Measurements from ENCODE around the gene SCAMP5.

SCAMP5 gene

GRCh38 chr15:74995182-74995778 lies at the start of gene SCAMP5:
Gene SCAMP5, plus strand, starts transcription at chr15:74995563. Its CDS starts 16,277 bp downstream, at chr15:75011840.
- peak; percentile 74 for DNase-seq

DNA sequence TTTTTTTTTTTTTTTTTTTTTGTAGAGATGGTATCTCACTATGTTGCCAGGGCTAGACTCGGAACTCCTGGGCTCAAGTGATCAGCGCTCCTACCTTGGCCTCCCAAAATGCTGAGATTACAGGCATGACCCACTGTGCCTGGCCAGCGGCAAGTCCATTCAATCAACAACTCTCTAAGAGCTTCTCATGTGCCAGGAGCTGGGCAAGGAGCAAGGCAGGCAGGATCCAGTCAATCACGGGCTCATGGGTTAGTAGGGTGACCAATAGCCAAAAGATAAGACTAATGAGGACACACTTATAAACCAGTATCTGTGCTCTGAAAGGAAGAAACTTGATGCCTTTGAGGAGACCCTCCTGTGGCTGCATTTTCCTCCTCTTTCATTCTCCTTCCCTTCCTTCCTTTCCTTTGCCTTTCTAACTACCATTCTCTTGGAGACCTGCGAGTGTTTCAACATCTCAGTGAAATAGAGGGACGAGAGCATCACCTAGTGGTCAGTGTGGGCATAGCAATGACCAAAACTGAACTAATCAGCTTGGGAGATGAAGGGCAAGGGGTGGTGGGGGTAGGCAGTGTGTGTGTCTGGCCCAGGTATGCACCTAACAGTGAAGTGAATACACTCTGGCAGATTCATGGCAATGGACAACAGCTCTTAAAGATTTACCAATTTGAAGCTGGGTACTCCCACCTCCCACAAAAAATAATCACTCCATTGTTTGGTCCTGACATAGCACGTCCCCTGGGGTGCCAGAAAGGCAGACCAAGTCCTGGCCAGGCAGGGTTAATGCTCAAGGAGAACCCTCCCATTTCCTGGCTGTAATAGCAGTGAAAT lies 45.1 kb upstream of the SCAMP5 start:
- peak; percentile 46 for DNase-seq

DNA sequence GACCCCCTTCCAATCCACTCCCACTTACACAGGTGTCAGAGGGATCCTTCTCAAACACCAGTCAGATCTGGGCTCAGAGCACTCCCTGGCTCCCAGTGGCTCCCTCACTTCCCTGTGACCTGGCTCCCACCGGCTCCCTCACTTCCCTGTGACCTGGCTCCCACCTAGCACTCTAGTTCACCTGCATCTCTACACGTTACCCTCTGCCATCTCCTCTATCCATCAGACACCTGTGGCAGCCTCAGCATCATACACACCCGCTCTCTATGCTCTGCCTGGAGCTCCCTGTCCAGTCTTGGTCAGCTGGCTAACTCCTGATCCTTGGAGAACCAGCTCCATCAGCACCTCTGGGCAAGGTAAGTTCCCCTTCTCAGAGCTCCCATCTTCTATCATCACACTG lies 44.4 kb upstream of the SCAMP5 start:
- no peak for DNase-seq

- no peak for DNase-seq
Observed at GRCh38 chr15:74954515-74954914, 40.8 kb upstream of the SCAMP5 start.

DNA sequence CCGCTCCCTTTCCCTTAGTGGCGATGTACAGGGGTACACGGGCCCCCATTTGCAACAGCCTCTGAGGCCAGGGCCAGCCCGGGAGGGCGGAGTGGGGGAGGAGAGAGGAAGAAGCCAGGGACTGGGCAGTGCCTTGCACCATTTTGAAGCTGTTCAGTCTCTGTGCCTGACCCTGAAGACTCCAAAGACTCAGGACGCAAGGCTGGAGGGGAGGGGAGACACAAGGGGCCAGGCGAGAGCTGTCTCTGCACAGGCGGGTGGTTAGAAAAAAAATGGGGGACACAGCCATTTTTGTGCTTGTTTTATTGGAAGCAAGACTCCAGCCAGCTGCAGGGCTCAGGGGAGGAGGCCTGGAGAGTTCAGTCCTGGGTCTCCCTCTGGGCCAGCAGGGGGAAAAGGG lies 40.3 kb upstream of the SCAMP5 start:
- no peak for DNase-seq

DNA sequence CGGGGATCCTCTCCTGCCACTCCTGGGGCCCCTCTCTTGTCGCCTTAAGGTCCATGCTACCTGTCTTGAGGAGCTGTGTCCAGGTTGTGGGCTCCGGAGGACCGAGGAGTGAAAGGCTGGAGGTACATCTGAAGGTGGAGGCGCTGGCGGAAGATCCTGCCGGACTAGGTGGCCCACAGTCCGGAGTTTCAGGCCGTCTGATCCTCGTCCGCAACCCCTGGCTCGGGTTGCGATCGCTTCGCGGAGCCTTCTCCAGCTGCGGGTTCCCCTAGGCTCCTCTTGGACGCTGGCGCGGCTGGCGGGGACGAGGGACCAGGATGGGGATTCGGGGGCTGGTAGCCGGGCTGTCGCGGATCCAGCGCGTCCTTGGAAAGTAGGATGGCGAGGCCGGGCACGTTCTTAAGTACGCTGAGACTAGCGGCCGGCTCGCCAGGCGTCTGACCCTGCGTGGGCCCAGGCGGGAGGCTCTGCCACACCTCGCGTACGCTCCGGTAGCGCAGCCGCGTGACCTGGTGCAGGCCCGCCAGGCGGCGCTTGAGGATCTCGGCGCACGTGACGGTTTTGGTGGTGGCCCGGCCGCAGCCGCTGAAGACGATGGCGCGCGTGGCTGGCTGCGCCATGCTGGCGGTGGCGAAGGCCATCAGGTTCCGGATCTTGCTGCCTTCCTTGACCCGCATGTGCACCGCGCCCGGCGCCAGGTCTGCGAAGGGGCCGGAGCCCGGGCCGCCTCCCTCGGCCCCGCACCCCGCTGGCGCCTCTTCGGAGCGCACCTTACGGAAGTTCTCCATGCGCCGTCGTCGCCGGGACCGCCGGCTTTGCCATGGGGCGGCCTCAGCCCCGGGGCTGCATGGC lies 39.3 kb upstream of the SCAMP5 start:
- DNase-seq = peak; percentile 16

- DNase-seq = peak; percentile 44
Observed at GRCh38 chr15:74956648-74957475, 38.5 kb upstream of the SCAMP5 start, which contains the start of gene RPP25. Gene RPP25, minus strand, starts transcription at chr15:74956772. Its CDS starts 189 bp downstream, at chr15:74956583.

DNA sequence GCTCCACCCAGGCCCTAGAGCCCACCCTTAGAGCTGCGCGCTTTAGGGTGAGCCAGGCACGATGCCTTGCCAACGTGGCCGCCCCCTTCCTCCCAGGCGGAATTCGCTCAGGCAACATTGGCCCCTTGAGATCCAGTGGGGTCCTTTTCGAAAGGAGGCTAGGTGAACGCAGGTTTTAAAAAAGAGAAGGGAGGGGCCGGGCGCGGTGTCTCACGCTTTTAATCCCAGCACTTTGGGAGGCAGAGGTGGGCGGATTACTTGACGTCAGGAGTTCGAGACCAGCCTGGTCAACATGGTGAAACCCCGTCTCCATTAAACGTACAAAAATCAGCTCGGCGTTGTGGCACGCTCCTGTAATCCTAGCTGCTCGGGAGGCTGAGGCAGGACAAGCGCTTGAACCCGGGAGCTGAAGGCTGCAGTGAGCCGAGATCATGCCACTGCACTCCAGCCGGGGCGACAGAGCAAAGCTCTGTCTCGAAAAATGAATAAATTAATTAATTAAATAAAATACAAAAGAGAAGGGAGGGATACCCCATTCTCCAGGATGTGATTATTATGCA lies 37.8 kb upstream of the SCAMP5 start:
- no peak for DNase-seq

DNA sequence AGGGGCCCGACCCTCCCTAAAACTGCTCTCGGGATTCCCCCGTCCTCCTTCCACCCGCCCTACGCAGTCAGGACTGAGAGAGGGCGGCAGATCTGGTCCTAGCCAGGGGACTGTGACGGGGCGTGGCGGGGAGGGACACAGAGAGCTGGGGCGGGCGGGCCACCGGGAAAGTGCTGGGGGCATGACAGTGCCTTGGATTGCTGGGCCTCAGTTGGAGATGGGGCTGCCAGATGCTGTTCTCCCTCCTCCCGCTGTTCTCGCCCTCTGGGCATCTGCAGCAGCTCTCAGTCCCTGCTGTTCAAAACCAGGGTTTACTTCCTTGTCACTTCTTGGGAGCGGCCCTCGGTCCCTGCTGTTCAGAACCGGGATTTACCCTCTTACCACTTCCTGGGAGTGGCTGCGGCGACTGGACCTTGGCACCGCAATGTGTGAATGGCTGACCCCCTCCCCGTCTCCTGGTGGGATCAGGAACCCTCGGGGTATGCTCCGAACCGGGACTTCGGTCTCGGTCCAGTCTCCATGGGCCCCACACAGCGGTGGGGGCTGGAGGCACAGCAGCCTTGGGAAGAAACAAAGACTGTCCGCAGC lies 36.9 kb upstream of the SCAMP5 start:
- no peak for DNase-seq

GRCh38 chr15:74958908-74959585 lies 36.3 kb upstream of the SCAMP5 start:
- DNase-seq = no peak

- DNase-seq = no peak
Observed at GRCh38 chr15:74959586-74959939, 35.8 kb upstream of the SCAMP5 start.

DNA sequence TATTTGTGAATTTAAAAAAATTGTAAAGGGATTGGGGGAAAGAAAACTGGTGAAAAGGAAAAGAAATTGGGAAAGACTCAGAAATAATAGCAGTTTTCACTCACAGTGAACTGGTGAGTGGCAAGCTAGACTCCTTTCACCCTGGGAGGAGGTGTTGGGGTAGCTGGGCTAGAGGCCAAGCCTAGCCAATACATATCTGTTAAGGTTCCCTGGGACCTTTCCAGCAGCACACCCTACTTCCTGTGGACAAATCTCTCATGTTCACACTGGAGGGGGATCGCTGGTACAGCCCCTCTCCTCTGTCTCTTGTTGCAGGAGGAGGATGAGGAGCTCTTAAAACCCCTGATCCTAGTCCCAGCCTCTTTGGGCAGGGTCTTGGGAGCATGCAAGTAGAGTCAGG lies 35.1 kb upstream of the SCAMP5 start:
- DNase-seq = no peak

- DNase-seq = no peak
Observed at GRCh38 chr15:74960995-74961588, 34.3 kb upstream of the SCAMP5 start.

DNA sequence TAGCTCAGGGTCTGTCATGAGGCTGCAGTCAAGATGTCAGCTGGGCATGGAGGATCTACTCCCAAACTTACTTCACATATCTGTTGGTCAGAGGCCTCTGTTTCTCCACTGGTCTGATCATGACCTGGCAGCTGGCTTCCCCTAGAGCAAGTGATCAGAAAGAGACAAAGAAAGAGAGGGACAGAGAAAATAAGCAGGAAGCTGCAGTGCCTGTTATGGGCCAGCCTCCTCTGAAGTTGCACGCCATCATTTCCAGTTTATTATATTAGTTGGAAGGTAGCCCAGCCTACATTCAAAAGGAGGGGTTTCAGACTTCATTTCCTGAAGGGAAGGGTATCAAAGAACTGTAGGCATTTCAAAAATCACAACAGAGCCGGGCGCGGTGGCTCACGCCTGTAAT lies 33.7 kb upstream of the SCAMP5 start:
- DNase-seq = no peak

DNA sequence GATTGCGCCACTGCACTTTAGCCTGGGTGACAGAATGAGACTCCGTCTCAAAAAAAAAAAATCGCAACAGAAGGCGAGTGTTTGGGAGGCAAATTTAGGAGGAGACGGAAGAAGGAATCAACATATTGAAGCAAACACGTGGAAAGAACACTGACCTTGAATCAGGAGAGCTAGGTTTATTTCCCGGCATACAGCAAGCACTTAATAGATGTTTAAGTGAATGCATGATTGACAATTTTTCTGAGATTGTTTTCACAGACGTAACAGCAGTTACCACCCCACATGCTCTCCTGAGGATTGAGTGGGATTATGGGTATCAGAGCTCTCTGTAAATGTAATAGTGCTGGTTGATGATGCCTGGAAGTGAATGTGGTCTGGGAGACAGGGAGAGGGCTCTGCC lies 33.1 kb upstream of the SCAMP5 start:
- DNase-seq = no peak

DNA sequence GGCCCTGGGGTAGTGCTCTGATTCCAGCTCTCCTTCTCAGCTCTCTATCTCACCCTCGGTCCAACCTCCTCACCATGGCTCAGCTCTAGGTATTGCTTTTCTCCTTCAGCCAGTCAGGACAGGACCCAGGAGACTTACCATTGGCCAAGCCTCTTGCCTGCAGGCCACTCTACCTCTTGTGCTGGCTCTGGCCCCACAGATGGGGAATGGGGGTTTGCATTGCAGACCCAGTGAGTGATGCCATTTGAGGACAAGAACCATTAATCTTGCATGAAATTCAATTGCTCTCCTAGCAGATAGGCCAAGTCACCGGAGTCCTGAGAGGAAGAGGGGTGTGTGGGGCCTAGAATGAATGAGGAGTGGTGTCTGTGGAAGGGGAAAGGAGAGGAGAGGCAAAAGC lies 32.7 kb upstream of the SCAMP5 start:
- DNase-seq = no peak

- no peak for DNase-seq
Observed at GRCh38 chr15:74963213-74963612, 32.1 kb upstream of the SCAMP5 start.

GRCh38 chr15:74964794-74965193 lies 30.6 kb upstream of the SCAMP5 start:
- DNase-seq = no peak

- no peak for DNase-seq
Observed at GRCh38 chr15:74967670-74968069, 27.7 kb upstream of the SCAMP5 start.

GRCh38 chr15:74976159-74976558 lies 19.2 kb upstream of the SCAMP5 start:
- DNase-seq = no peak

DNA sequence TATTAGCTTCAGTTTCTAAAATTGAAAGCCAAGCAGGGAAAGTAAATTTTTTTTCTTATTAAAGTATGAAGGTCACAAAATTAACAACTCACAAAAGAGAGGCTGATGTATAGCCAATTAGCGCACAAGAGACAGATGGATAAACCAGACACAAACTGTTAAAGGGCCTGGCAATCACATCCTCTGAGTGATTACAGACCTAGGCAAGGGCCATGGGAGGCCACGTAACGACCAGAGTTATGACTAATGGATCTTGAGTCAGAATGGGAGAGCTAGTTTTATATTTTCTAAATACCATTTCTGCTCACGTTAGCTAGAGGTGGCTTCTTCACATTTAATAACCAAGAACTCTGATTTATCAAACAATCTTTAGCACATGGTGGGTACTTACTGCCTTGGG lies 17.8 kb upstream of the SCAMP5 start:
- no peak for DNase-seq

All from NCI-H1417 treated with DMSO at 0.1 percent for 48 hours (cell line).